ENCODE results near the gene P3H3. TPM values are rescaled to one million over a fixed set of nuclear protein-coding genes. Genes with fewer than 3 reads are reported as not detected.

Gene P3H3
- total and polyA plus RNA-seq, 9 of the 15 experiments (the other 6 are each of a cell fraction or from before 2014, with no cell fraction given): 0.03 to 15.0 (median 4.8) TPM

- CTCF ChIA-PET (ENCODE audit: low intra/inter-chr PET ratio): no interaction called here
- H3K27me3 ChIP-seq (ENCODE audit: control insufficient read depth in 2 of 2, insufficient read depth in 2 of 2, low read length in 2 of 2): peaks cover 0 to 4% of the 10 kb centered on the region in 2 experiments; a peak in 2 of 5 replicates
- WGBS (ENCODE audit: insufficient coverage, low coverage, missing lambda C conversion rate): 39% methylated on average over 18 of the region's 37 CpGs
- H3K9me3 ChIP-seq (replicated peaks; ENCODE audit: control insufficient read depth, insufficient read depth, low read depth, low read length): no peaks in the 10 kb centered on the region
- no peaks in the 10 kb centered on the region for H3K9me1 ChIP-seq (ENCODE audit: control insufficient read depth, insufficient read depth, low read length)
- H3K9ac ChIP-seq (ENCODE audit: insufficient read depth in 1 of 2, low read depth in 2 of 2, low read length in 2 of 2): no peak overlapping the region; a peak in 1 of 4 replicates
- no peak for TF ChIP-seq ZNF431 (CRISPR knock-in tag; IDR thresholded peaks at IDR 0.05)
- no peak for TF ChIP-seq MYC (IDR thresholded peaks at IDR 0.05; ENCODE audit: low read depth, low read length)
- TF ChIP-seq MYC (CRISPR knock-in tag; IDR thresholded peaks at IDR 0.05; ENCODE audit: borderline replicate concordance, low read depth): no peak
- peak; percentile 28; the same call in 1 of the 2 replicates for TF ChIP-seq POLR2G (IDR thresholded peaks at IDR 0.05; ENCODE audit: low read depth, low read length)
- TF ChIP-seq ZNF277 (CRISPR knock-in tag; IDR thresholded peaks at IDR 0.05; ENCODE audit: borderline replicate concordance): no peak
- no TSS peak for BruUV-seq (replicated peaks)
- H3K4me3 ChIP-seq: no peak overlapping the region
- H3K4me1 ChIP-seq (replicated peaks in 1 of 2; ENCODE audit: control insufficient read depth in 2 of 2, insufficient read depth in 2 of 2, low read length in 2 of 2): peaks cover 14 to 47% of the 10 kb centered on the region in 2 experiments; a peak in 4 of 5 replicates
- peaks cover 13% of the 10 kb centered on the region for H3K79me2 ChIP-seq (ENCODE audit: control insufficient read depth, insufficient read depth, low read length)
- H2AFZ ChIP-seq (ENCODE audit: low read depth, low read length): no peak overlapping the region
- in situ Hi-C loops (cut with MboI): no loop called here
- intact Hi-C loops (cut with micrococcal nuclease): loop anchor here (10.0 kb wide), 2 partner anchors 209 to 269 kb away; partner anchors contain the start of gene IFFO1
- FAIRE-seq (no peak), ATAC-seq (no peak), DNase-seq (ENCODE audit: extremely low read depth in 1 of 4, low spot score in 3 of 4) (no peak)
- POLR2A ChIA-PET: interaction anchor here (0.5 to 1.0 kb wide), 4 partner anchors 9 to 221 kb away, joined by 3 to 5 read pairs (median 3); no protein-coding TSS in a partner anchor
- no peak overlapping the region for H3K4me2 ChIP-seq (ENCODE audit: insufficient read depth, low read length)
- no peaks in the 10 kb centered on the region for H4K20me1 ChIP-seq (replicated peaks; ENCODE audit: control insufficient read depth, insufficient read depth, low read length)
- no peak overlapping the region for H3K27ac ChIP-seq (ENCODE audit: extremely low read depth, low read depth, low read length)
- no peaks in the 10 kb centered on the region for H3K36me3 ChIP-seq (ENCODE audit: control insufficient read depth, insufficient read depth, low read length)
Observed at GRCh38 chr12:6824085-6824775, 4.0 kb upstream of the P3H3 start.

Measured in K562 (cell line).